ENCODE data around the gene C6orf132. TPM values are rescaled to one million over a fixed set of nuclear protein-coding genes. Genes with fewer than 3 reads are reported as not detected.

C6orf132 gene
- total and polyA plus RNA-seq, 2 of the 4 experiments (the other 2 are of a cell fraction): 0.72 to 1.7 TPM

DNA sequence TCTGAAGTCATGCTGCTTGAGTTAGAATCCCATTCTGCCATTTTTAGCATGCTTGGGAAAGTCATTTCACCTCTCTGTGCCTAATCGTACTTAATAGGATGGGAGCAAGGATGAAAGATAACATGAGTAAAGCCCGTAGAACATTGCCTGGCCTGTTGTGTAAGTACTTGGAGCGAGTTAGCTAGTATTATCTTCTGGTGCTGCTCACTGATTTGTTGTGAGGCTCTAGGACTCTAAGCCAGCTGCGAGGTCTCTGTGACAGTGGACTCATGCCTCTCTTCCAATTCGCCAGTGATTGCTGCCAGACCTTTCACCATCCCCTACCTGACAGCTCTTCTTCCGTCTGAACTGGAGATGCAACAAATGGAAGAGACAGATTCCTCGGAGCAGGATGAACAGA, 74.2 kb downstream of the C6orf132 start:
- Histone ChIP-seq H3K9me3 (ENCODE audit: control insufficient read depth, insufficient read depth, low read length) (no peaks in the 10 kb centered on the region), H3K4me3 (ENCODE audit: insufficient read depth, low read depth, low read length) (no peak overlapping the region), H2AK5ac (ENCODE audit: low read depth, low read length) (no peak overlapping the region), H3K9me1 (ENCODE audit: insufficient read depth, low read length) (no peaks in the 10 kb centered on the region), H3K27me3 (ENCODE audit: control insufficient read depth, insufficient read depth, low read length) (no peaks in the 10 kb centered on the region), H2BK20ac (ENCODE audit: low read depth, low read length) (no peak overlapping the region), H3K79me1 (ENCODE audit: low read depth in 1 of 2, low read length in 2 of 2) (no peaks in the 10 kb centered on the region), H3K4ac (ENCODE audit: low read depth, low read length) (no peak overlapping the region), H4K91ac (ENCODE audit: insufficient read depth, low read depth, low read length) (no peak overlapping the region), H3K56ac (ENCODE audit: extremely low read depth, insufficient read depth, low read length) (no peak overlapping the region), H3K9ac (ENCODE audit: low read depth, low read length) (no peak overlapping the region), H4K20me1 (ENCODE audit: insufficient read depth, low read length) (no peaks in the 10 kb centered on the region), H3K4me1 (ENCODE audit: control insufficient read depth, insufficient read depth, low read length) (no peaks in the 10 kb centered on the region), H3K18ac (ENCODE audit: low read depth, low read length) (no peak overlapping the region), H3K23ac (ENCODE audit: low read depth, low read length) (no peak overlapping the region), H4K8ac (ENCODE audit: low read depth in 2 of 2, low read length in 2 of 2) (no peak overlapping the region), H3K36me3 (ENCODE audit: control insufficient read depth, insufficient read depth, low read length) (peaks cover 57% of the 10 kb centered on the region), H3K4me2 (ENCODE audit: low read depth, low read length) (no peak overlapping the region), H3K14ac (replicated peaks; ENCODE audit: low read depth, low read length) (no peak overlapping the region), H2AFZ (replicated peaks; ENCODE audit: low read length, poor library complexity) (no peak overlapping the region), H2BK15ac (ENCODE audit: low read depth, low read length) (no peak overlapping the region), H2AK9ac (replicated peaks; ENCODE audit: low read depth, low read length, poor library complexity) (peak overlapping the region; percentile 20), H4K5ac (ENCODE audit: low read depth, low read length) (no peak overlapping the region), H2BK5ac (ENCODE audit: low read depth, low read length, poor library complexity, severe bottlenecking) (no peak overlapping the region), H2BK120ac (ENCODE audit: low read depth, low read length) (no peak overlapping the region), H3K27ac (ENCODE audit: insufficient read depth, low read length) (no peak overlapping the region)
- CTCF ChIA-PET: interaction anchor here (0.8 kb wide), 1 partner anchor 12 kb away, joined by 3 read pairs; no protein-coding TSS in a partner anchor
- dilution Hi-C loops (cut with HindIII; ENCODE audit: low sequenced_read_pairs, unreplicated experiment): no loop called here
- WGBS, 2 experiments (ENCODE audit: extremely low coverage in 2 of 2, insufficient read length in 1 of 2): 85% methylated on average over 3 of the region's 7 CpGs; no CpG with 5 or more reads in 1 of the 2 experiments
- BruUV-seq (replicated peaks): no TSS peak
- TF ChIP-seq FOS (IDR thresholded peaks at IDR 0.05; ENCODE audit: low read depth, low read length): no peak
- no peak for TF ChIP-seq RAD21 (IDR thresholded peaks at IDR 0.05; ENCODE audit: low read length)
- no peak for TF ChIP-seq MAZ (IDR thresholded peaks at IDR 0.05; ENCODE audit: borderline replicate concordance, low read depth, low read length)
- no peak for TF ChIP-seq CHD1 (IDR thresholded peaks at IDR 0.05; ENCODE audit: low read depth, low read length)
- TF ChIP-seq, protein P1, sequence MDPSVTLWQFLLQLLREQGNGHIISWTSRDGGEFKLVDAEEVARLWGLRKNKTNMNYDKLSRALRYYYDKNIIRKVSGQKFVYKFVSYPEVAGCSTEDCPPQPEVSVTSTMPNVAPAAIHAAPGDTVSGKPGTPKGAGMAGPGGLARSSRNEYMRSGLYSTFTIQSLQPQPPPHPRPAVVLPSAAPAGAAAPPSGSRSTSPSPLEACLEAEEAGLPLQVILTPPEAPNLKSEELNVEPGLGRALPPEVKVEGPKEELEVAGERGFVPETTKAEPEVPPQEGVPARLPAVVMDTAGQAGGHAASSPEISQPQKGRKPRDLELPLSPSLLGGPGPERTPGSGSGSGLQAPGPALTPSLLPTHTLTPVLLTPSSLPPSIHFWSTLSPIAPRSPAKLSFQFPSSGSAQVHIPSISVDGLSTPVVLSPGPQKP (IDR thresholded peaks at IDR 0.05; ENCODE audit: borderline replicate concordance, low read depth, low read length): no peak
- no peak for TF ChIP-seq SMC3 (IDR thresholded peaks at IDR 0.05; ENCODE audit: low read depth, low read length)
- no peak for TF ChIP-seq MXI1 (IDR thresholded peaks at IDR 0.05; ENCODE audit: borderline replicate concordance, low read depth, low read length)
- TF ChIP-seq BHLHE40 (IDR thresholded peaks at IDR 0.05; ENCODE audit: low read depth, low read length): no peak
- TF ChIP-seq, protein P2, sequence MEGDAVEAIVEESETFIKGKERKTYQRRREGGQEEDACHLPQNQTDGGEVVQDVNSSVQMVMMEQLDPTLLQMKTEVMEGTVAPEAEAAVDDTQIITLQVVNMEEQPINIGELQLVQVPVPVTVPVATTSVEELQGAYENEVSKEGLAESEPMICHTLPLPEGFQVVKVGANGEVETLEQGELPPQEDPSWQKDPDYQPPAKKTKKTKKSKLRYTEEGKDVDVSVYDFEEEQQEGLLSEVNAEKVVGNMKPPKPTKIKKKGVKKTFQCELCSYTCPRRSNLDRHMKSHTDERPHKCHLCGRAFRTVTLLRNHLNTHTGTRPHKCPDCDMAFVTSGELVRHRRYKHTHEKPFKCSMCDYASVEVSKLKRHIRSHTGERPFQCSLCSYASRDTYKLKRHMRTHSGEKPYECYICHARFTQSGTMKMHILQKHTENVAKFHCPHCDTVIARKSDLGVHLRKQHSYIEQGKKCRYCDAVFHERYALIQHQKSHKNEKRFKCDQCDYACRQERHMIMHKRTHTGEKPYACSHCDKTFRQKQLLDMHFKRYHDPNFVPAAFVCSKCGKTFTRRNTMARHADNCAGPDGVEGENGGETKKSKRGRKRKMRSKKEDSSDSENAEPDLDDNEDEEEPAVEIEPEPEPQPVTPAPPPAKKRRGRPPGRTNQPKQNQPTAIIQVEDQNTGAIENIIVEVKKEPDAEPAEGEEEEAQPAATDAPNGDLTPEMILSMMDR (conservative IDR thresholded peaks at IDR 0.05; ENCODE audit: low read depth, low read length): no peak
- TF ChIP-seq NFE2L2 (IDR thresholded peaks at IDR 0.05; ENCODE audit: low read depth, low read length): no peak
- TF ChIP-seq RFX5 (IDR thresholded peaks at IDR 0.05; ENCODE audit: low read depth, low read length): no peak
- no peak for TF ChIP-seq POLR2A (IDR thresholded peaks at IDR 0.05; ENCODE audit: low read depth, low read length)
- no peak for TF ChIP-seq MAFK (IDR thresholded peaks at IDR 0.05; ENCODE audit: low read depth, low read length)
- TF ChIP-seq RCOR1 (IDR thresholded peaks at IDR 0.05; ENCODE audit: insufficient replicate concordance, low read length): no peak
- TF ChIP-seq USF2 (IDR thresholded peaks at IDR 0.05; ENCODE audit: low read depth, low read length): no peak
- TF ChIP-seq CEBPB (IDR thresholded peaks at IDR 0.05; ENCODE audit: low read depth, low read length): no peak
- POLR2A ChIA-PET (ENCODE audit: unreplicated experiment): no interaction called here
- no peak for ATAC-seq (ENCODE audit: low read depth)
- no peak for DNase-seq
- in situ Hi-C loops (cut with MboI; ENCODE audit: low sequenced_read_pairs): no loop called here
- intact Hi-C loops (cut with micrococcal nuclease): no loop called here

All from IMR-90 (cell line).